ENCODE data around the gene SFTPA1. TPM values are rescaled to one million over a fixed set of nuclear protein-coding genes. Genes with fewer than 3 reads are reported as not detected.
"Not testable (repeated sequence)": the region's sequence is repeated elsewhere in the genome, so short reads cannot be mapped to it uniquely, and the experiment has no call there.

SFTPA1 gene
- total RNA-seq: not detected

DNA sequence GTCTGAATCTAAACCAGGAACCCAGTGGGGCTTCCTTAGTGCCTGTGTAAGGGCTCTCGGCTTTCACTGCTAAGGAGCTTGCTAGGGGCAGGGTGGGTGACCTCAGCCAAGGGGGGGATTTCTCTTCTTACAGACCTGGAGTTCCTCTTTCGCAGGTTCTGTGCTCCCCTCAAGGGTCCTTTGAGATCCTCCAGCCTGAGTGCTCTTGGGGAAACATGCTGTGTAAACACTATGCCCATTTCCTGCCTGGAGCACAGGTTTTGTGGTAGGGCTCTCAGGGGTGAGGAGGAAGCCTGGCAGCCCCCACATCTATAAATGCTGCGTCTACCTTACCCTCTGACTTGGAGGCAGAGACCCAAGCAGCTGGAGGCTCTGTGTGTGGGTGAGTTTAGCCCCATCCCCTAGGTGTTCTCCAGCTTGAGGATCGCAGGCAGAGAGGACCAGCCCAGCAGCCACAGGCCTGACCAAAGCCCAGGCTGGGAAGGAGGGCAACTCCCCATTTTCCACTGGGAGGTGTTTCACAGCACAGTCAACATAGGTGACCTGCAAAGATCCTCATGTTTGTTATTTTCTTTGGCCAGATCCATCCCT lies at the start of gene SFTPA1:
Gene SFTPA1 (plus strand): TSS at position 339 of the 591 bp plus-strand sequence. CDS start 887 bp downstream, outside the sequence.
- DNase-seq: no peak
- no peak within 1 kb of the TSS for H3K4me3 Mint-ChIP-seq

DNA sequence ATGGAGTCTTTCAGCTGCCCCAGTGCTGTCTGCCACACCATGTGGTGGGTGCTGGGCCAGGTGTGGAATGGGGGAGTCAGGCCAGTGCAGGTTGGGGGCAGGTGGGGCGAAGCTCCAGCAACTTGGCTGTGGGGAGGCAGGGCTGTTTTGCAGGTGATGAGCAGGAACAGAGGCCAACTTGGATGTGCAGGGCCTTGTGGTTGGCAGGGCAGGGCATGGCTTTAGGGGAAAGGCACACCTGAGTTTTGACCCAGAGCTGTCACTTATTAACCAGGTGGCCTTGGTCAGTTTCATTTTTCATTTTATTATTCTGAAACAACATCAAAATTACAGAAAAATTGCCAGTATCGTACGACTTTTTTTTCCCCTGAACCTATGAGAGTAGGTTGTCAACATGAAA lies 49.5 kb upstream of the SFTPA1 start:
- Mint-ChIP-seq H3K27me3 (peaks cover 13% of the 10 kb centered on the region), H3K4me3 (no peak overlapping the region), H3K36me3 (ENCODE audit: low read depth) (no peaks in the 10 kb centered on the region), H3K27ac (no peak overlapping the region), H3K9me3 (no peaks in the 10 kb centered on the region), H3K4me1 (peaks cover 4% of the 10 kb centered on the region)
- ChIA-PET CTCF (interaction anchor here (1.6 kb wide), 1 partner anchor 9 kb away, joined by 7 read pairs; no protein-coding TSS in a partner anchor), POLR2A (no interaction called here)
- DNase-seq: no peak

More for the DNA sequence above, at the start of gene SFTPA1:
- ChIA-PET POLR2A (no interaction called here), CTCF (interaction anchor here (0.6 to 1.9 kb wide), 3 partner anchors 34 to 73 kb away, joined by 3 to 8 read pairs (median 3); no protein-coding TSS in a partner anchor)
- Mint-ChIP-seq H3K27ac (no peak within 1 kb of the TSS), H3K36me3 (ENCODE audit: low read depth) (no peaks in the 10 kb centered on the region), H3K9me3 (no peaks in the 10 kb centered on the region), H3K4me1 (no peaks in the 10 kb centered on the region), H3K27me3 (peaks cover 7% of the 10 kb centered on the region)

DNA sequence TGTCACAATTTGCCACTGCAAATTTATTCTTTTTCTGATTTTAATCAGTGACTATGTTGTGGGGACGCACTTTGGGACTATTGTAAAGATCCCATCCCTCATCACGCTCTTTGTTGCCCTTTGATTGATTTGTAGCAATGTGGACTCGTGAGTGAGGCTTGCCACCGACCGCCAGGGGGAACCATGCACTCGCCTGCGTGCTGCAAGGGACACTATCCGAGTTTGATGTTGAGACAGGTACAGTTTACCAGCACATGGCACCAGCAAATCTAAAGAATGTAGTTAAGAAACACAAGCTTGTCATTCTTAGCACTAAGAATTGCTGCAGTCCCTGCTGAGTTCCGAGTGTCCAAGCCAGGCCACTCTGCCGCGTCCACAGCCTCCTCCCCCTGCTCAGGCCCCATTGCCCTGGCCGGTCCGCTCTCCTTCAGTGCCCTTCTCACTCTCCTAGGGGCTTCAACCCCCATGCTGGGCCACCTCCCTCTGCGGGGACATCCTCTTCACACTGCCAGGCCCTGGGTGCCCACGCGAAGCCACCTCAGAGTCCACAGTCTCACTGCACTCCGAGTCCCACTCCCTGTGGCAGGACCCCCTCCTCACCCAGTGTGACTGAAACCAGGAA lies 48.5 kb upstream of the SFTPA1 start:
- ChIA-PET CTCF (interaction anchor here (0.7 to 1.6 kb wide), 7 partner anchors 11 to 53 kb away, joined by 3 to 10 read pairs (median 3); partner anchors contain the start of gene SFTPA1), POLR2A (no interaction called here)
- Mint-ChIP-seq H3K27me3 (peaks cover 20% of the 10 kb centered on the region), H3K27ac (no peak overlapping the region), H3K9me3 (no peaks in the 10 kb centered on the region), H3K4me1 (peaks cover 4% of the 10 kb centered on the region), H3K4me3 (no peak overlapping the region), H3K36me3 (ENCODE audit: low read depth) (no peaks in the 10 kb centered on the region)
- peak; percentile 73 for DNase-seq

DNA sequence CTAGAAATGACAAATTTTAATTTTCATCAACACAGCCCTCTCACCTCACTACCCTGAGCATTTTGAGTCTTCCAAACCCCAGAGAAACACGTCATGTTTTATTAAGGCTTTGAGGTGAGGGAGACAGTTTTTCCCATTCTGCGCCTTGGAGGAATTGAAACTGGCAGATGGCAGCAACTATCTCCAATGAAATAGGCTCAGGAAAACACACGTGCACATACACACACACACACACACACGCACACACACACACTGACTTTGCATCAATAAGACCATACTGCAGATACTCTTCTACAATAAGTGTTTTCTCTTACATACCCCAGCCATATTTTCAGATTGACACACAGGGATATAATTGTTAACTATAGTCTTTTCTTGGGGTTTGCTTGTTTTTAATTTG lies 47.3 kb upstream of the SFTPA1 start:
- Mint-ChIP-seq H3K4me1 (peaks cover 4% of the 10 kb centered on the region), H3K27me3 (peaks cover 30% of the 10 kb centered on the region), H3K36me3 (ENCODE audit: low read depth) (no peaks in the 10 kb centered on the region), H3K27ac (no peak overlapping the region), H3K9me3 (no peaks in the 10 kb centered on the region), H3K4me3 (no peak overlapping the region)
- ChIA-PET POLR2A (no interaction called here), CTCF (interaction anchor here (0.6 to 1.6 kb wide), 7 partner anchors 11 to 659 kb away, joined by 3 to 10 read pairs (median 3); partner anchors contain the start of gene SFTPA1)
- no peak for DNase-seq

DNA sequence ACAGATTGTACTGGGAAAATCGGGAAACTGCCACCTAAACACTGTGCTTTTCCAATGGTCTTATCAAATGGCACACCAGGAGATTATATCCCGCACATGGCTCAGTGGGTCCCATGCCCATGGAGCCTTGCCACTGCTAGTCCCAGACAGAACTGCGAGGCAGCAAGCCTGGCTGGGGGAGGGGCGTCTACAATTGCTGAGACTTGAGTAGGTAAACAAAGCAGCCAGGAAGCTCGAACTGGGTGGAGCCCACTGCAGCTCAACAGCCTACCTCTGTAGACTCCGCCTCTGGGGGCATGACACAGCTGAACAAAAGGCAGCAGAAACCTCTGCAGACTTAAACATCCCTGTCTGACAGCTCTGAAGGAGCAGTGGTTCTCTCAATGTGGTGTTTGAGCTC lies 40.1 kb upstream of the SFTPA1 start:
- H3K36me3 Mint-ChIP-seq (ENCODE audit: low read depth); H3K4me1 Mint-ChIP-seq; DNase-seq; H3K4me3 Mint-ChIP-seq; POLR2A ChIA-PET; H3K27ac Mint-ChIP-seq; H3K9me3 Mint-ChIP-seq: not testable (repeated sequence)
- H3K27me3 Mint-ChIP-seq: peaks cover 72% of the 10 kb centered on the region
- CTCF ChIA-PET: interaction anchor here (1.7 kb wide), 1 partner anchor 10 kb away, joined by 7 read pairs; the partner anchor contains the start of gene SFTPA2

DNA sequence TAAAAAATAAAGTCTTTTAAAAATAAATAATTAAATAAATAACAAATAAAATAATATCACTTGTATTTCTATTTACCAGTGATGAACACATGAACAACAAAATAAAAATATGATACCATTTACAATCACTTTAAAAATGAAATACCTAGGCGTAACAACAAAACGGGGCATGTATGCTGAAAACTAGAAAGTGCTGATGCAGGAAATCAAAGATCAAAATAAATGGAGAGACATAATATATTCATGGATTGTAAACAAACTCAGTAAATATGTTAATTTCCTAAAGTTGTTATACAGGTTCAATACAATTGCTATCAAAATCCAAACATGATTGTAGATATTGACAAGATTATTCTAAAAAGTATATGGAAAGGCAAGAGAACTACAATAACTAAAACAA lies 31.4 kb upstream of the SFTPA1 start:
- ChIA-PET CTCF (no interaction called here), POLR2A (no interaction called here)
- DNase-seq: no peak
- H3K36me3 Mint-ChIP-seq (ENCODE audit: low read depth): no peaks in the 10 kb centered on the region
- H3K4me1 Mint-ChIP-seq: peaks cover 11% of the 10 kb centered on the region
- H3K9me3 Mint-ChIP-seq: no peaks in the 10 kb centered on the region
- no peak overlapping the region for H3K4me3 Mint-ChIP-seq
- peaks cover 40% of the 10 kb centered on the region for H3K27me3 Mint-ChIP-seq
- no peak overlapping the region for H3K27ac Mint-ChIP-seq

DNA sequence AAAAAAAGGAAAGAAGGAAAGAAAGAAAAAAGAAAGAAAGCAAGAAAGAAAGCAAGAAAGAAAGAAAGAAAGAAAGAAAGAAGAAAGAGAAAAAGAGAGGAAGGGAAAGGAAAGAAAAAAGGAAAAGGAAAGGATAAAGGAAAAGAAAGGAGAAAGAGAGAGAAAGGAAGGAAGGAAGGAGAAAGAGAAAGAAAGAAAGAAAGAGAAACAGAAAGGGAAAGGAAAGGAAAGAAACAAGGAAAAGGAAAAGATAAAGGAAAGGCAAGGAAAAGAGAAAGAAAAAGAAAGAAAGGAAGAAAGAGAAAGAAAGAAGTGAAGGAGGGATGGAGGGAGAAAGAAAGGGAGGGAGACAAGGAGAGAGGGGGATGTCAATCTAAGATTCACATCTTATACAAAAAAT lies 29.7 kb upstream of the SFTPA1 start:
- ChIA-PET CTCF (no interaction called here), POLR2A (no interaction called here)
- Mint-ChIP-seq H3K36me3 (ENCODE audit: low read depth) (no peaks in the 10 kb centered on the region), H3K9me3 (no peaks in the 10 kb centered on the region), H3K4me1 (peaks cover 11% of the 10 kb centered on the region), H3K4me3 (no peak overlapping the region), H3K27ac (no peak overlapping the region), H3K27me3 (peaks cover 27% of the 10 kb centered on the region)
- DNase-seq: no peak

DNA sequence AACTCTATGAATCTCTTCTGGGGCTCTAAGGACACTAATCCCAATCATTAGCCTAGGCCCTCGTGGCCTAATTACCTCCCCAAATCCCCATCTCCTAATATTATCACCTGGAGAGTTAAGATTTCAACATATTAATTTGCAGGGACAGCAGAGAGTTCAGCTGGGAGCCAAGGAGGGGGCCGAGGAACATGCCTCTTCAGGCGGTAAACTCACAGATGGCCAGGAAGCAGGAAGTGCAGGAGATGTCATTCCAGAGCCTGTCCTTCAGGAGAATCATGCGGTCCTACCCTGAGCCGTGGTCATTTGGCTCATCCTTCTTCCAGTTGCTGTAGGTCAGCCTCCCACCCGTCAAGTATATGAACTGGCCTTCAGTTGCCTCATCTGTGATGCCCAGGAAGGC lies 28.6 kb upstream of the SFTPA1 start:
- Mint-ChIP-seq H3K27ac (no peak overlapping the region), H3K36me3 (ENCODE audit: low read depth) (no peaks in the 10 kb centered on the region), H3K27me3 (peaks cover 29% of the 10 kb centered on the region), H3K9me3 (no peaks in the 10 kb centered on the region), H3K4me3 (no peak overlapping the region), H3K4me1 (peaks cover 11% of the 10 kb centered on the region)
- ChIA-PET POLR2A (no interaction called here), CTCF (no interaction called here)
- DNase-seq: no peak

DNA sequence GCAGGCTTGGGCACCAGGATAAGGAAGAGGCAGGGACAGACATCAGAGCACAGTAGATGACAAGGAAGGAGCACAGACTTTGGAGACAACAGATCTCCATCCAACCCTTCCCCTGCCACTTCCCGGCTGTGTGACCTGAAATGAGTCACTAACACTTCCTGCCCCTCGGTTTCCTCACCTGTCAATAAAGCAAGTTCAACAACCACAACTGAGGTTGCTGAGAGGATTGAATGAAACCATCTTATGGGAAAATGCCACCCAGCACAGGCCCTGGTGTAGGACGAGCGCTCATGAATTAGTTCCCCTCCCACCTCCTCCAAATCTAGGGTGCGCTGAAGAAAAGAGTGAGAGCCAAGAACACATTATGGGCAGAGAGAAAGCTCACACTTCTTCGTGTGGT lies 27.8 kb upstream of the SFTPA1 start:
- H3K27me3 Mint-ChIP-seq: peaks cover 25% of the 10 kb centered on the region

DNA sequence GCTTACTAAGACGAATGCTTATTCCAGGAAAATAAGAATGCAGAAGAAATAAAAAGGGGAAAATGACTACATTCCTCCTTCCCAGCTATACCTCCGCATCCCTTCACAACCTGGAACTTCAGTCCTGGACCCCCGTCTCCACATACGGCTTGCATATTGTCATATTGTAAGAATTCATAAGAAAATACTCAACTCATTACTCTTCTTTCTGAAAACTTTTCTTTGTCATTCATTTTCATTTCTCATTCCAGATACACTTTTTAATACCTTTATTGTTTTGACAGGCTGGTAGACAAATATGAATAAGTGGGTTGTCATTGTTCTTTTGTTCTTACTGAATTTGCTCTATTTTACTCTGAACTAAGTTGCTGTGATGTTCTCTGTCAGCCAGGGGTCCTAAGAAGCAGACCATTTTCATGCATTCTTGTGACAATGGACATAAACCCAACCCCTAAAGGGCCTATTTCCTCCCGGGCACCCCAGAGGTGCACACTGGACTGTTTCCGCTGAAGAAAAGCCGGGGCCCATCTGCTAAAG lies 27.2 kb upstream of the SFTPA1 start:
- POLR2A ChIA-PET: no interaction called here
- peaks cover 27% of the 10 kb centered on the region for H3K27me3 Mint-ChIP-seq
- H3K27ac Mint-ChIP-seq: no peak overlapping the region
- H3K4me3 Mint-ChIP-seq: no peak overlapping the region
- DNase-seq: no peak
- CTCF ChIA-PET: no interaction called here
- no peaks in the 10 kb centered on the region for H3K9me3 Mint-ChIP-seq
- peaks cover 11% of the 10 kb centered on the region for H3K4me1 Mint-ChIP-seq
- H3K36me3 Mint-ChIP-seq (ENCODE audit: low read depth): no peaks in the 10 kb centered on the region

More for the DNA sequence above, 27.8 kb upstream of the SFTPA1 start:
- CTCF ChIA-PET; H3K9me3 Mint-ChIP-seq; H3K27ac Mint-ChIP-seq; H3K4me3 Mint-ChIP-seq; H3K36me3 Mint-ChIP-seq (ENCODE audit: low read depth); DNase-seq; POLR2A ChIA-PET: not testable (repeated sequence)
- H3K4me1 Mint-ChIP-seq: peaks cover 11% of the 10 kb centered on the region

DNA sequence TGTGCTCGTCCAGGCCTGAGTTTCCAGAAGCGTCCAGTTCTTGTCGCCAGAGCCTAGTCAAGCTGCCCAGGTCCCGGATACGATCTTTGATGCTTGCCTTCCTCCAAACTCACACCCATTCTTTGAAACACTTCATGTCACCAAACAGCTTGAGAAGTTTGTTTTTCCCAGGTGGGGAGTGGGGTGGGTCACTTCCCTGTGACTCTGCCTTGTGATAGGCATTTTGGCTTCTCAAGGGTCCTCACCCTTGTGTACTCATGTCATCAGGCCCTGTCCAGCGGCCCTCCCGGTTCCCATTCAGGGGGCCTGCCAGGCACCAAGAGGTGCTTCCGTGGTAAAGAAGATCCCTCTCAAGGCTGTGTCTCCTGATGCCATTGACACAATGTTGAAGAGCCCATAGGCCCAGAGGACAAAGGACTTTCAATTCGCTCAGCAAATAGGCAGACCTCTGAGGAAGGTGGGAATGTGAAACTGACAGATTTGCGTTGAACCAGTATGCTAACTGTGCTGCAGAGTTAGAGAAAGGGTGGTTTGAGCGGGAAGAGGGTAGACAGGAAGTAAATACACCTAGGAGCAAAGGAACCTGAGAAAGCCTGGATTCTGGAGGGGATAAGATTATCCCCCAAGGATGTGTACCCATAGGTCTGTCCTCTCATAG lies 24.7 kb upstream of the SFTPA1 start:
- ChIA-PET CTCF (interaction anchor here (1.3 kb wide), 1 partner anchor 24 kb away, joined by 3 read pairs; no protein-coding TSS in a partner anchor), POLR2A (no interaction called here)
- Mint-ChIP-seq H3K4me3 (no peak overlapping the region), H3K27me3 (peaks cover 34% of the 10 kb centered on the region), H3K4me1 (peaks cover 9% of the 10 kb centered on the region), H3K9me3 (no peaks in the 10 kb centered on the region), H3K36me3 (ENCODE audit: low read depth) (no peaks in the 10 kb centered on the region), H3K27ac (no peak overlapping the region)
- DNase-seq: no peak

DNA sequence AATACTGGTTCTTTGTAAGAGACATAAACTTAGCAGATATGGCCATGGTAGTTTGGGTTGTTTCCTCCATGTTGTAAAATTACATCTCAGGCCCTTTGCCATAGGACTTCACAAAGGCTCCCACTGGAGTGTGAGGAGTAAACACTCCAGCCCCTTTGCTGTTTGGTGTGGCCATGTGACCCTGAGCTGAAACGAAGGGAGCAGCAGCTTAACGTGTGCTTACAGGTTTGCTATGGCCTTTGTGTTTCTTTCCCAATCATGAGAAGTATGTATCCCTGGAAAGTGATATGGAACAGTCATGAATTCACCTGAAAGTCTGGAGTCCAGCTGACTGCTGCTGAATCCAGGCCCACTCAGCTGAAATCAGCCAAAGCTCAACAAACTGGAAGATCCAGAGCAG lies 23.8 kb upstream of the SFTPA1 start:
- H3K4me3 Mint-ChIP-seq: no peak overlapping the region
- H3K27me3 Mint-ChIP-seq: peaks cover 36% of the 10 kb centered on the region
- ChIA-PET CTCF (interaction anchor here (1.3 kb wide), 1 partner anchor 25 kb away, joined by 3 read pairs; no protein-coding TSS in a partner anchor), POLR2A (no interaction called here)
- no peak for DNase-seq
- H3K27ac Mint-ChIP-seq: no peak overlapping the region
- no peaks in the 10 kb centered on the region for H3K36me3 Mint-ChIP-seq (ENCODE audit: low read depth)
- peaks cover 9% of the 10 kb centered on the region for H3K4me1 Mint-ChIP-seq
- no peaks in the 10 kb centered on the region for H3K9me3 Mint-ChIP-seq

DNA sequence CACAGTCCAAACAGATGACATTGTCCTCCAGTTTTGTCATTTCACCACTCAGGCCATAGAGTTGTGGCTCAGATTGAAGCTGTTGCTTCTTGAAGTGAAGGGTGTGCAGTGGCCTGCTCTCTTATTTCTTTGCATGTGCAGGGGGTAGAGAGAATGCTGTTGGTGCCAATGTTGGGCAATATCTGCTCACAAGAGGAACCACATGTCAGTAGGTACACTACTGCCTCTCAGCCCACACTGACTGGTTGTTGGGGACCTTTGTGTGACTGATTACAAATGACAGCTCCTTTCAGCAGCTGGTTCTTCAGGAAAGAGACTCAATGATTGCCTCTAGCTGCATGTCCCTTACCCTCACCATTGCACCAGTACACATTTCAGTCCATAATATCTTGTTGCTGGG lies 21.9 kb upstream of the SFTPA1 start:
- H3K9me3 Mint-ChIP-seq: no peaks in the 10 kb centered on the region
- no peak overlapping the region for H3K4me3 Mint-ChIP-seq
- ChIA-PET CTCF (no interaction called here), POLR2A (no interaction called here)
- H3K27me3 Mint-ChIP-seq: peaks cover 38% of the 10 kb centered on the region
- no peaks in the 10 kb centered on the region for H3K36me3 Mint-ChIP-seq (ENCODE audit: low read depth)
- H3K27ac Mint-ChIP-seq: no peak overlapping the region
- DNase-seq: no peak
- peaks cover 1% of the 10 kb centered on the region for H3K4me1 Mint-ChIP-seq

Measured in activated CD4-positive, alpha-beta memory T cell treated with anti-CD3 and anti-CD28 coated beads, Interleukin-2, amount 10 ng/mL, durations not matched to agents 7 days and 5 days (primary cell).